NCI-H1092 treated with DMSO at 0.1 percent for 48 hours (cell line): ENCODE data around the gene BAZ1A.
"Not testable (repeated sequence)": the region's sequence is repeated elsewhere in the genome, so short reads cannot be mapped to it uniquely, and the experiment has no call there.

Experiments used
- DNase-seq: peaks from one replicate; lab custom pipeline; 2025; lab: John Stamatoyannopoulos, UW

The BAZ1A gene

DNA sequence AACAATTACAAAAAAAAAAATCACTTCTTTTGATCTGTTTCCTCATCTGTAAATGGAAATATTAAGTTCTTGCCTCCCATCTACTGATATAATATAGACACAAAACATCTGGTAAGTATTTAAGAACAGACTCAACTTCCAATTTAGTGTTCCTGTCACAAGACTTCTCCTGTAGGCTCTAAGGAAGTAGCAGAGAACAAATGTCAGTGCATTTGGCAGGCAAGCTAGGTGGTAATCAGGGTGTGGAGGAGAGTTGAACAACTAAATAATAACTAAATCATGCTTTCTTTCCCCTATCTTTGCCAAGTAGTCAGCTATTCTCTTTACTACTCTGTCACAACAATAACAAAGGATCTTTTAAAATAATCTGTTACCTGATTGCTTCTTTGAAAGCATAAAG is 22.1 kb downstream of the BAZ1A start:
- DNase-seq, result no peak

DNA sequence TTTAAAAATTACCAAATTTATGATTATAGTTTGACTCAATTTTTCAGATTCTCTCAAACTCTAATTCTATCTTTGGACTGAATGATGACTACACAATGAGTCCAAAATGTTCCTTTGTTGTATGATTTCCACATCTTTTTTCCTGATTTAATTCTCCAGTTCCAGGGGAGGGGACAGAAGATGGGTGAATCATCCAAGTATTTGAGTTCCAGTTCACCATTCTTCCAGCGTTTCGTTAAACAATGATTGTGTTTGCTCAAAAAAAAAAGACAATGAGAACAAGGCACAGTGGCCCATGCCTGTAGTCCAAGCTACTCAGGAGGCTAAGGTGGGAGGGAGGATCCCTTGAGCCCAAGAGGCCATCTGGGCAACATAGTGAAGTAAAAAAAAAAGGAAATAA is 23.8 kb downstream of the BAZ1A start:
- DNase-seq, result no peak

DNA sequence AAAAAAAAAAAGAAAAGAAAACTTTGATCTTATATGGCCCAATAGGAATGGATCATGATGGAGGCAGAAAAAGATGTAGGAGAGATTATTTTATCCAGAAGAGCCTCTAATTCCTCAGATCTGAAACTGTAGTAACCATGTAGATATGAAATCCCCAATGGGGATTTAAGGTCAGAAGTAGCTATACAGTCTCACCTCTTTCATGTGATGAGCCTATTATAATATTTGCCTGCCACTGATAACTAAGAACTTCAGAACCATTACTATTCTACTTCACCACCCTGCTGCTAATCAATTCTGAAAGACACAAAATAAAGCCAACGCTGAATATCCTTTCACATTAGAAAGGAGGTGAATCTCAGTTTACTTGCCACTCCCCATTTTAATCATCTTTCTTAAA is 29.3 kb downstream of the BAZ1A start:
- no peak for DNase-seq

- DNase-seq, result no peak
These were observed 32.1 kb downstream of the BAZ1A start for GRCh38 chr14:34843011-34843554.

DNA sequence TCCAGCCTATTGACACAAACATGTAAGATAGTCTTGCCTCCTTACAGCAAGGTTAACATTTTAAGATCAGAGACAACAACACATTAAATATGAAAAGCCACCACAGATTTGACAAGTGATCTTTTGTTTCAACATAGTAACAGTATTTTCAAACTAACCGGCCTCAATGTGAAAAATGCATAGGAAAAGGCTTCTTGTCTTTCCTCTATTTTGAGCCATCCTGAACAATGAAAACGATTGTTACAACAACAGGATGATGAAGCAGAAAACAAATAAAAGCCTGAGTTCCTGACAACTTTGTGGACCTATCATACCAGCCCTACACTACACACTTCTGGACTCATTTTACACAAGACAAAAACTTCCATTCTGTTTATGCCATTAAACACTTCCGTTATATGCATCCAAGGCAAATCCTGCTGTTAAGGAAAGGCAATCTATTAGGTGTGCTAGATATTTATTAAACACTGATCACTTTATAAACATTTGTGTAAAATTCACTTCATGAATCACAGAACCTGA is 37.3 kb downstream of the BAZ1A start:
- DNase-seq, result no peak

- no peak for DNase-seq
These were observed 39.8 kb downstream of the BAZ1A start for GRCh38 chr14:34835312-34835711.

DNA sequence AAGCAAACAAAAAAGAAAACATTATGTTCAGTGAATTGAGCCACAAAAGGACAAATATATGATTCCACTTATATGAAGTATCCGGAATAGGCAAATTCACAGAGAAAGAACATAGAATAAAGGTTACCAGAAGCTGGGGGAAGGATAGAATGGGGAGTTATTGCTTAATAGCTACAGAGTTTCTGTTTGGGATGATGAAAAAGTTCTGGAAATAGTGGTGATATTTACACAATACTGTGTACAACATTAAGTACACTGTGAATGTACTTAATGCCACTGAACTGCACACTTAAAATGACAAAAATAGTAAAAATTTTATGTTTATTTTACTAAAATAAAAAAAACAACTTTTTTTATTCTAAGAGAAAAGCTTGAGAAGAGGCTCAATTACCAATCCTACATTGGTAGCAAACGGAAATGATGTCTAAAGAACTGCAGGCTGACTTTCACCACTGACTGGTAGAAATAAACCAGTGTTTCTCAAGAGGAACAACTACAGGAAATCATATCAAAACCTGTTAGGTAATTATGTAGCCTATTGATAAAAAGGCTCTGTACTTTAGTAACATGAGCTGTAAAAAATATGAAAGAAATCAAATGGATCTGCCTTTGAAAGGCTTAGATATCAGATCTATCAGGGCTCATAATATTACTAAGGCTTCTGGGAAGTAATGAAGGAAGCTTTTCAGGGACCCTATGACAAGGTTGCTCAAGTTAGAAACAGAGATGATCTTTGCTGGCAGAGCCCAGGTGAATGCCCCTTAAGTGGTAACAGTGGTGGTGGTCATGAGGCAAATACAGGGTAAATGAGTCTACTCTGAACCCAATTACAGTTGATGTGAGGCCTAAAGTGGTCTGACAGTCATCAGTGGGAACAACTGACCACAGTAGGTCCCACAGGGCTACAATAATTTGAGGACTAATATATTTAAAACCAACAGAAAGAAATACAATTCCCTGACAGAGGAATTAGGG is 41.3 kb downstream of the BAZ1A start:
- no peak for DNase-seq

DNA sequence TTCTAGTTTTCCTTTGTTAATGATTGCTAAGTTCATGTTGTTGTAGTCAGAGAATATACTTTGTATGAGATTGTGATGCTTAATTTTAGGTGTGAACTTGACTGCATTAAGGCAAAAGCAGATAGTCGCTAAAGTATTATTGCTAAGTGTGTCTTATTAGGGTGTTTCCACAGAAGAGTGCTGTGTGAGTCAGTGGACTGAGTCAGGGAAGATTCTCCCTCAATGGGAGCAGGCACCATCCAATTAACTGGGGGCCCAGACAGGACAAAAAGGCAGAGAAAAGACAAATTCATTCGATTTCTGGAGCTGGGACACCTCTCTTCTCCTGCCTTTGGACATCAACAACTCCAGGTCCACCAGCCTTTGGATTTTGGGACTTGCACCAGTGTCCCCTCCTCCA is 48.5 kb downstream of the BAZ1A start:
- no peak for DNase-seq

DNA sequence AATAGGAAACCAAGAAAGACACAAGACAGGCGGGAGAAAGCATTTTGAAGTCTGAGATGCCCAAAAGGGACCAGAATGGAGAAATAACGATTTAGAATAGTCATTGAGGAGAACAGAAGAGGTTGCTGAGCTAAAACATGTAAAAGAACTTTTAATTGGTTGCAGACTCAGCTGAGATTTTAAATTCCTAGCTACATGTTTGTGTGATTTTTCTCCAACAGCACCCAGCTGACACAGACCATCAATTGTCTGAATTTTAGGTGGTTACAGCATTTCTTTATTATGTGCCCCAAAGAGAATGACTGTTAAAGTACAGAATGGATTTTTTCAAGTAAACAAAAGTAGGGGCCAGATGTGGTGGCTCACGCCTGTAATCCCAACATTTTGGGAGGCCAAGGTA is 50.3 kb downstream of the BAZ1A start:
- no peak for DNase-seq

DNA sequence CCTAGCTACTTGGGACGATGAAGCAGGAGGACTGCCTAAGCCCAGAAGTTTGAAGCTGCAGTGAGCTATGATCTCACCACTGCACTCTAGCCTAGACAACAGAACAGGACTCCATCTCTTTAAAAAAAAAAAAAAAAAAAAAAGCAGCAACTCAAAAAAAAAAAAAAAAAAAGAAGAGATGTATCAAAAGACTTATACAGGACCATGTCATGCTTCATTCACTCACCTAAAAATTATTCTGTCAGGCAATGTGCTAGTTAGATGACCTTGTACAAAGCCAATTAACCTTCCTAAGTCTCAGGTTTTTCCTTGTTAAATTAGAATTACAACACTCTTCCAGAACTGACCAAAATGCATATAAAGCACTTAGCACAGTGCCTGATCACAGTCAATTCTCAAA is 50.9 kb downstream of the BAZ1A start:
- no peak for DNase-seq

DNA sequence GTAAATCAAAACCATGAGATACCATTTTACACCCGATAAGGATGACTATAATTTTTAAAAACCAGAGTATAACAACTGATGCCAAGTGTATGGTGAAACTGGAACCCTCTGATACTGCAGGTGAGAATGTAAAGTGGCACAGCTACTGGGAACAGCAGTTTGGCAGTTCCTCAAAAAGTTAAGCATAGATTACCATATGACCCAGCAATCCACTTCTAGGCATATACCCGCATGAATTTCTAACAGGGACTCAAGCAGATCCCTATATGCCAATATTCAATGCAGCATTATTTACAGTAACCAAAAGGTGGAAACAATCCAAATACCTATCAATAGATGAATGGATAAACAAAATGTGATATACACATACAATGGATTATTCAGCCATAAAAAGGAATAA is 57.4 kb downstream of the BAZ1A start:
- DNase-seq, result no peak

DNA sequence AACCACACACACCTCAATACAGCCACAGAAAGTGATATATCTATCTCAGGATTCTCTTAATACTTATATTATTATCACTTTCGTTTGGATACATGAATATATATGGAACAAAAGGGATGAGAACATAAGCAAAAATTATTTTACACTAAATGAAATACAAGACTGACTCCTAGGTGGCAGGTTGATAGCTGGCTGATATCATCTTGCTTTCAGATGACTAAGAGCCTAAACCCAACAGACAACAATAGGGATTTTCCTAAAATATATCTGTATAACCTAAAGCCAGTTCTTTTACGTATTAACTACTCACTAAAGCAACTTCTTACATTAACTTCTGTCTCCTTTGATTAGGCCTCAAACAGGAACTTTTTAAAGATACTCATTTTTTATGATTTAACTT is 65.1 kb downstream of the BAZ1A start:
- no peak for DNase-seq

DNA sequence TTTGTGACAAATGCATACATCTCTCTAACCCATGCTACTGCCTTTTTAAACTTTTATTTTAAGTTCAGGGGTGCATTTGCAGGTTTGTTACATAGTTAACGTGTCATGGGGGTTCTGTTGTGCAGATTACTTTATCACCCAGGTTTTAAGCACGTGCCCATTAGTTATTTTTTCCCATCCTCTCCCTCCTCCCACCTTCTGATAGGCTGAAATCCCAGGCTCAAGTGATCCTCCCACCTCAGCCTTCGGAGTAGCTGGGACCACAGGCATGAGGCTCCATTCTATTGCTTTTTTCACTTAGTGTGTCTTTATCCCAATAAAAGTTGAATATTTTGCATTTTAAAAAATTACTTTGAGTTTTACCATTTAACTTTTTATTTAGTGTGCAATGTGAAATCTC is 68.9 kb downstream of the BAZ1A start:
- DNase-seq, result no peak

DNA sequence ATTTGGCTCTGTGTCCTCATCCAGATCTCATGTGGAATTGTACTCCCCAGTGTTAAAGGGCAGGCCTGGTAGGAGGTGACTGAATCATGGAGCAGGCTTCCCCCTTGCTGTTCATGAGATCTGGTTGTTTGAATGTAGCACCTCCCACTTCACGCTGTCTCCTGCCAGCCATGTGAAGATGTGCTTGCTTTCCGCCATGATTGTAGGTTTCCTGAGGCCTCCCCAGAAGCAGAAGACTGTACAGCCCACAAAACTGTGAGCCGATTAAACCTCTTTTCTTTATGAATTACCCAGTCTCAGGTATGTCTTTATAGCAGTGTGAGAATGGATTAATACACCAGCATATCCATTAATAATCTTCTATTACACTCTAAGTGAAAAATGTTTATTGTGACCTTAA is 70.2 kb downstream of the BAZ1A start:
- no peak for DNase-seq

DNA sequence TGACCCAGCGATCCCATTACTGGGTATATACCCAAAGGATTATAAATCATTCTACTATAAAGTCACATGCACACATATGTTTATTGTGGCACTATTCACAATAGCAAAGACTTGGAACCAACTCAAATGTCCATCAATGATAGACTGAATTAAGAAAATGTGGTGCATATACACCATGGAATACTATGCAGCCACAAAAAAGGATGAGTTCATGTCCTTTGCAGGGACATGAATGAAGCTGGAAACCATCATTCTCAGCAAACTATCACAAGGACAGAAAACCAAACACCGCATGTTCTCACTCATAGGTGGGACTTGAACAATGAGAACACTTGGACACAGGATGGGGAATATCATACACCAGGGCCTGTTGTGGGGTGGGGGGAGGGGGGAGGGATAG is 76.3 kb downstream of the BAZ1A start:
- not testable (repeated sequence) for DNase-seq

DNA sequence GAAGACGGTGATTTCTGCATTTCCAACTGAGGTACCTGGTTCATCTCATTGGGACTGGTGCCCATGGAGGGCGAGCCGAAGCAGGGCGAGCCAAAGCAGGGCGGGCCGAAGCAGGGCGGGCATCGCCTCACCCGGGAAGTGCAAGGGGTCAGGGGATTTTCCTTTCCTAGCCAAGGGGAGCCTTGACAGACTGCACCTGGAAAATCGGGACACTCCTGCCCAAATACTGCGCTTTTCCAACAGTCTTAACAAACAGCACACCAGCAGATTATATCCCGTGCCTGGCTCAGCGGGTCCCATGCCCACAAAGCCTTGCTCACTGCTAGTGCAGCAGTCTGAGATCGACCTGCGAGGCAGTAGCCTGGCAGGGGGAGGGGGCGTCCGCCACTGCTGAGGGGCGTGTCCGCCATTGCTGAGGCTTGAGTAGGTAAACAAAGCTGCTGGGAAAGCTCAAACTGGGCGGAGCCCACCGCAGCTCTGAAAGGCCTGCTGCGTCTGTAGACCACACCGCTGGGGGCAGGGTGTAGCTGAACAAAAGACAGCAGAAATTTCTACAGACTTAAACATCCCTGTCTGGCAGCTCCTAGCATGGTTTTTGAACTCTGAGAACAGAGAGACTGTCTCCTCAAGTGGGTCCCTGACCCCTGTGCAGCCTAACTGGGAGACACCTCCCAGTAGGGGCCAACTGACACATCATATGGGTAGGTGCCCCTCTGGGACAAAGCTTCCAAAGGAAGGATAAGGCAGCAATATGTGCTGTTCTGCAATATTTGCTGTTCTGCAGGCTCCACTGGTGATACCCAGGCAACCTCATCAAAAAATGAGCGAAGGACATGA is 77.2 kb downstream of the BAZ1A start:
- DNase-seq, result no peak

- no peak for DNase-seq
These were observed 78.3 kb downstream of the BAZ1A start for GRCh38 chr14:34796902-34797301.

DNA sequence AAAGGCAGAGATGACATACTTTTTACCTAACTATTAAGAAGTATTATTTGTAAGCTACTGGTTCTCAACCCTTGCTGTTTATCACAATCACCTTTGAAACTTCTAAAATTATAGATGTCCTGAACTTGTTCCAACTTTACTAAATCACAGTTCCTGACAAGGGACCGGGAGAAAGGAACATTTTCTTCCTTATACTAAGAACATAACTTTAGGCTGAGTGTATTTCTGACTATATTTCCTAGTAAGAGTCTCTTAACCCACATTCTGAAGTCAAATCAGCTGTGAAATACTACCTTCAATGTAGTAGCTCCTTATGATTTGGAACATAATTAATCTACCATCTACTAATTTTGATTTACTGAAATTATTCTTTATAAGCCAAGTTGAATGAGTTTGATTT is 80.2 kb downstream of the BAZ1A start:
- DNase-seq, result no peak

GRCh38 chr14:34794217-34794616 is 80.9 kb downstream of the BAZ1A start:
- DNase-seq, result no peak

- no peak for DNase-seq
These were observed 82.6 kb downstream of the BAZ1A start for GRCh38 chr14:34792598-34792997.

DNA sequence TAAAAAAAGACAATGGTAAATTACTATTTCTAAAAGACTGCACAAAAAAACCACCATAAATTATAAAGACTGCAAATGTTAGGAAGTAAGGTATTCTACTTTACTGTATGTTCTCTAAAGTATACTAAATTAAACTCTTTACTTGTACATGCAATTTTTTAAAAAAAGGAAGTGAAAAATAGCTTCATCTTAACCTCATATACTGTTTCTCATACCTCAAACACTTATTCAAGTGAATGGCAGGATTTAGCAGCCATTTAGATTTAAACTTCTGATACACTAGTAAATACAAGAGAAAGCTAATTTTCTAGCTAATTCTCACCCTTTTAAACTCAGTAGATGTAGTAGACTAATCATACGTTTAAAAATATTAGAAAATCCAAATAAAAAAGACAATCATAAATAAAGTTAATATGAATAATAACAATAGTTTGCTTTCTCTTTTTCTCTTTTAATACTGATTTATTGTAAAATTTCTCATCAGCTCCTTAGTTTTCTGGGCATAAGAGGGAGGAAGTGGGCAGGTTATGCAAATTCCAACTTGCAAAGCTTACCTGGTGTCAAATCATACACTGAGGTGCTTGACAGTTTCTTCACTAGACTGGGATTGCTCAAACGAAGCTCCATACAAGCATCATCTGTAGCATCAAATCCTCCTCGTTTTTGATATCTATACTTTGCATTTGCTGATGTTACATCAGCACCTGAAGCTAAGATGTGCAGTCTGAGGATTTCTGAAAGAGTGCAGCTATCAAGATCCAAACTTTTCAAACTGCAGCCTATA is 89.7 kb downstream of the BAZ1A start:
- DNase-seq, result no peak

GRCh38 chr14:34782031-34782430 is 93.1 kb downstream of the BAZ1A start:
- no peak for DNase-seq
